T-helper 1 cell treated with Interleukin-12 subunit alpha and Interleukin-12 subunit beta and Interleukin-4 antibody, amounts not matched to agents 30 μg/mL and 1 μg/mL, for 36 hours (primary cell): ENCODE measurements around the gene SPANXN2.
"Not testable (repeated sequence)": the region's sequence is repeated elsewhere in the genome, so short reads cannot be mapped to it uniquely, and the experiment has no call there.

Experiments used
- H3K27ac Mint-ChIP-seq: one replicate; pipeline ENCODE4 v1.8.0; 2021; ENCODE audit warnings: mild to moderate bottlenecking, mixed read lengths
- H3K27me3 Mint-ChIP-seq: one replicate; pipeline ENCODE4 v1.8.0; 2021; ENCODE audit warnings: low read depth, mixed read lengths
- H3K36me3 Mint-ChIP-seq: one replicate; pipeline ENCODE4 v1.8.0; 2021; ENCODE audit warnings: low read depth, mixed read lengths
- H3K4me1 Mint-ChIP-seq: one replicate; pipeline ENCODE4 v1.8.0; 2021; ENCODE audit warnings: low read depth, mixed read lengths
- H3K4me3 Mint-ChIP-seq: one replicate; pipeline ENCODE4 v1.8.0; 2021; ENCODE audit warnings: mild to moderate bottlenecking, moderate library complexity, mixed read lengths
- H3K9me3 Mint-ChIP-seq: one replicate; pipeline ENCODE4 v1.8.0; 2021; ENCODE audit warnings: mixed read lengths

Gene SPANXN2, protein sequence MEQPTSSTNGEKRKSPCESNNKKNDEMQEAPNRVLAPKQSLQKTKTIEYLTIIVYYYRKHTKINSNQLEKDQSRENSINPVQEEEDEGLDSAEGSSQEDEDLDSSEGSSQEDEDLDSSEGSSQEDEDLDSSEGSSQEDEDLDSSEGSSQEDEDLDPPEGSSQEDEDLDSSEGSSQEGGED

DNA sequence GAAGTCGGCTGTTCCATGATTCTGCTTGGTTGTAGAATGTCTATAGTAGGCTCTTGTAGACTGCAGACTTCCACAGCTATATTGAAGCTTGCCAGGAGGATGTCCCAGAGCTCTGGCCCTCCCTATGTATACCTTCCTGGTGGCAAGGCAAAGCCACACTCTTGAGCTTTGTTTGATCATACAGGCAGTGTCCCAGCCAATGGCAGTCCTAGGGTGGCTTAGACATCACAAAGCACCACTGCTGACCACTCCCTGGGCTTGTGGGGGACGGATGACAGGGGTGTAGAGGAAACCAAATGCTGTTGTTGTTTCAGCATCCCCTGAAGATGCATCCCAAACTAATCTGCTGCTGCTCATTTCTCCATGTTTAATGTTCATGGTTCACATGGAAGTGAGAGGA lies at the start of gene SPANXN2:
TSS of gene SPANXN2 (minus strand) at position 101 of the 400 bp plus-strand sequence. CDS start at position 17, 84 bp downstream.
- H3K4me3 Mint-ChIP-seq, H3K27me3 Mint-ChIP-seq: not testable (repeated sequence)
- peaks cover 35% of the 10 kb centered on the region for H3K9me3 Mint-ChIP-seq

DNA sequence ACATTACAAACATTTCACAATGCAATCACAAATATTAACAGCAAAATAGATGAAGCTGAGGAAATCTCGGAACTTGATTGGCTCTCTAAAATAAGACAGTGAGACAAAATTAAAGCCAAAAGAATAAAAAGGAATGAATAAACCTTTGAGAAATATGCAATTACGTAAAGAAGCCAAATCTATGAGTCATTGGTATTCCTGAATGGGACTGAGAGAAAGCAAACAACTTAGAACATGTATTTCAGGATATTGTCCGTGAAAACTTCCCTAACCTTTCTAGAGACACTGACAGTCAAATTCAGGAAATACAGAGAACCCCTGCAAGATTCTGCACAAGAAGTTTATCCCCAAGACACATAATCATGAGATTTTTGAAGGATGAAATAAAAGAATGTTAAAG lies 48.4 kb upstream of the SPANXN2 start:
- peaks cover 11% of the 10 kb centered on the region for H3K9me3 Mint-ChIP-seq
- no peaks in the 10 kb centered on the region for H3K4me1 Mint-ChIP-seq
- H3K27ac Mint-ChIP-seq, result no peak overlapping the region
- H3K36me3 Mint-ChIP-seq, result no peaks in the 10 kb centered on the region
- H3K4me3 Mint-ChIP-seq, result no peak overlapping the region
- no peaks in the 10 kb centered on the region for H3K27me3 Mint-ChIP-seq

More for the DNA sequence above, at the start of gene SPANXN2:
- H3K36me3 Mint-ChIP-seq, H3K4me1 Mint-ChIP-seq, H3K27ac Mint-ChIP-seq: not testable (repeated sequence)

DNA sequence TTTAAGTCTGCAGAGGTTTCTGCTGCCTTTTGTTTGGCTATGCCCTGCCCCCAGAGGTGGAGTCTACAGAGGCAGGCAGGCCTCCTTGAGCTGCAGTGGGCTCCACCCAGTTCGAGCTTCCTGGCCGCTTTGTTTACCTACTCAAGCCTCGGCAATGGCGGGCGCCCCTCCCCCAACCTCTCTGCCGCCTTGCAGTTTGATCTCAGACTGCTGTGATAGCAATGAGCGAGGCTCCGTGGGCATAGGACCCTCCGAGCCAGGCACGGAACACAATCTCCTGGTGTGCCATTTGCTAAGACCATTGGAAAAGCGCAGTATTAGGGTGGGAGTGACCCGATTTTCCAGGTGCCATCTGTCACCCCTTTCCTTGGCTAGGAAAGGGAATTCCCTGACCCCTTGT lies 47.2 kb upstream of the SPANXN2 start:
- H3K4me3 Mint-ChIP-seq, H3K27ac Mint-ChIP-seq, H3K4me1 Mint-ChIP-seq, H3K36me3 Mint-ChIP-seq, H3K27me3 Mint-ChIP-seq: not testable (repeated sequence)
- H3K9me3 Mint-ChIP-seq, result peaks cover 11% of the 10 kb centered on the region

DNA sequence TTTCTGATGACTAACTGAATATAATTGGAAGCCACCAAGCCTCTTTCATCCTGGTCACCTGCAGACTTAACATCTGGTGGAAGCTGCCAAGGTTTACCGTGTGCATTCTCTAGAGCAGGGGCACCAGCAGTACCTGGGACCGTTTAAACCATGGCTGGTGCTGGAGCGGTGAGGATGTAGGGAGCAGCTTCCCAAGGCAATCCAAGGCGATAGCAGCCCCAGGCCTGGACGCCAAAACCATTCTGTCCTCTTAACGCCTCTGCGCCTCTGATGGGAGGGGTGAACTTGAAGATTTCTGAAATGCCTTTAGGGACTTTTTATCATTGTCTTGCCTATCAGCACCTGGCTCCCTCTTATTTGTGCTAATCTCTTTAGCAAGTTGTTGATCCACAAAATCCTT lies 37.3 kb upstream of the SPANXN2 start:
- H3K4me3 Mint-ChIP-seq, result no peak overlapping the region
- no peaks in the 10 kb centered on the region for H3K27me3 Mint-ChIP-seq
- H3K9me3 Mint-ChIP-seq, result no peaks in the 10 kb centered on the region
- no peaks in the 10 kb centered on the region for H3K4me1 Mint-ChIP-seq
- H3K36me3 Mint-ChIP-seq, result no peaks in the 10 kb centered on the region
- no peak overlapping the region for H3K27ac Mint-ChIP-seq

DNA sequence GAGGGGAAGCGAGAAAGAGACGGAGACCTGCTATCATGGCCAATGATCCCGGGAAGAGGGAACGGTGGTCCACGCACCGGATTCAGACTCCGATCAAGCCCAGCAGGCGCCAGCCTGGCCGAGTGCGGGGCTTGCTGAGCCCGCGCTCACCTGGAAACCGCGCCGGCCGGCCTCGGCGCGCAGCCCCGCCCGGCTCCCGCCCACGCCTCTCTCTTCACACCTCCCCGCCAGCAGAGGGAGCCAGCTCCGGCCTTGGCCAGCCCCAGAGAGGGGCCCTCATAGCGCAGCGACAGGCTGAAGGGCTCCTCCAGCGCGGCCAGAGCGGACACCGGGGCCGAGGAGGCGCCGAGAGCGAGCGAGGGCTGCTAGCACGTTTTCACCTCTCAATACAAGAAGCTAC lies 36.8 kb upstream of the SPANXN2 start:
- no peak overlapping the region for H3K27ac Mint-ChIP-seq
- no peaks in the 10 kb centered on the region for H3K4me1 Mint-ChIP-seq
- no peaks in the 10 kb centered on the region for H3K9me3 Mint-ChIP-seq

DNA sequence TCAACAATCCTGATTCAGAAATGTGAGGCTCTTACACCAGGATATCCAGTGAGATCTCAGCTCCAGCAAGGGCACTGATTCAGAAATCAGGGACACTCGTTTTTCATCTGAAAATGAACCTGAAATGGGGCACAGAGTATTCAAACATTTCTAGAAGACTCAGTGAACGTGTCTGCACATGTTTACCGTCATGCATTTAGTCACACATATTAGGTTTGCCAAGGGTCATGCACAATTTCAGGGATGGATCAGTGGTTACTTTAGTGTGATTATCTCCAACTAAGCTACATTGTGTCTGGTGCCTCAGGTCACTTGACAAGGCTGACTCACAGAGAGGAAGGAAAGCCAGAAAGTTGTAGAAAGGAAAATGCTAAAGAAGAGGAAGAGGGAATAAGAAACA lies 33.6 kb upstream of the SPANXN2 start:
- no peaks in the 10 kb centered on the region for H3K36me3 Mint-ChIP-seq
- no peaks in the 10 kb centered on the region for H3K9me3 Mint-ChIP-seq
- no peaks in the 10 kb centered on the region for H3K4me1 Mint-ChIP-seq
- H3K27ac Mint-ChIP-seq, result no peak overlapping the region
- H3K4me3 Mint-ChIP-seq, result no peak overlapping the region
- H3K27me3 Mint-ChIP-seq, result no peaks in the 10 kb centered on the region

More for the DNA sequence above, 36.8 kb upstream of the SPANXN2 start:
- no peak overlapping the region for H3K4me3 Mint-ChIP-seq
- no peaks in the 10 kb centered on the region for H3K27me3 Mint-ChIP-seq
- no peaks in the 10 kb centered on the region for H3K36me3 Mint-ChIP-seq

DNA sequence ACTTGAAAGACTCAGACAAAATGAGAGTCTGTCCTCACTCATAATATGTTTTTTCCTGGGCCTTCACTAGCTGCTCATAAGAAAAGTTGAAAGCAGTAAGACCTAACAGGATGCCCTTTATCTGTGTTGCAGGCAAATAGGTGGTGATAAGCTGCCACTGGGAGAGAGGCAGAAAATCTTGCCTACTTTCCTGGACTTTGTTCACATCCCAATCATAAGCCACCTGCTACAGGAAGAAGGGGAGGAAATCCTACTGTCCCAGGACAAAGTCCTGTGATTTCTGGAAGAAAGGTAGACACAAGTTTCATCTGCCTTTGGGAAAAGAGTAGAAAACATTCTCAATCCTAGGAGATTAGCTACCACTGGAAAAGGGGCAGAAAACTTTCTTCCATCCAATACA lies 13.3 kb upstream of the SPANXN2 start:
- Mint-ChIP-seq H3K27ac (no peak overlapping the region), H3K27me3 (no peaks in the 10 kb centered on the region), H3K36me3 (no peaks in the 10 kb centered on the region)

DNA sequence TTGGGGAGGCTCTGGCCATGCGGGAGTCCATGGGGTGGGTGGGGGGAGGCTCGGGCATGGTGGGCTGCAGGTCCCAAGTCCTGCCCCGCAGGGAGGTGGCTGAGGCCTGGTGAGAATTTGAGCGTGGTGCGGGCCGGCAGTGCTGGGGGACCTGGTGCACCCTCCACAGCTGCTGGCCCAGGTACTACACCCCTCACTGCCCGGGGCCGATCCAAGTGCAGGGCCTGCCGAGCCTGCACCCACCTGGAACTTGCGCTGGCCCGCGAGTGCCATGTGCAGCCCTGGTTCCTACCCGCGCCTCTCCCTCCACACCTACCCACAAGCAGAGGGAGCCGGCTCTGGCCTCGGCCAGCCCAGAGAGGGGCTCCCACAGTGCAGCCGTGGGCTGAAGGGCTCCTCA lies 5.7 kb upstream of the SPANXN2 start:
- Mint-ChIP-seq H3K9me3 (peaks cover 7% of the 10 kb centered on the region), H3K4me1 (no peaks in the 10 kb centered on the region), H3K4me3 (no peak overlapping the region), H3K27ac (no peak overlapping the region), H3K27me3 (no peaks in the 10 kb centered on the region), H3K36me3 (no peaks in the 10 kb centered on the region)

More for the DNA sequence above, 13.3 kb upstream of the SPANXN2 start:
- Mint-ChIP-seq H3K4me1 (no peaks in the 10 kb centered on the region), H3K4me3 (no peak overlapping the region), H3K9me3 (peaks cover 7% of the 10 kb centered on the region)

DNA sequence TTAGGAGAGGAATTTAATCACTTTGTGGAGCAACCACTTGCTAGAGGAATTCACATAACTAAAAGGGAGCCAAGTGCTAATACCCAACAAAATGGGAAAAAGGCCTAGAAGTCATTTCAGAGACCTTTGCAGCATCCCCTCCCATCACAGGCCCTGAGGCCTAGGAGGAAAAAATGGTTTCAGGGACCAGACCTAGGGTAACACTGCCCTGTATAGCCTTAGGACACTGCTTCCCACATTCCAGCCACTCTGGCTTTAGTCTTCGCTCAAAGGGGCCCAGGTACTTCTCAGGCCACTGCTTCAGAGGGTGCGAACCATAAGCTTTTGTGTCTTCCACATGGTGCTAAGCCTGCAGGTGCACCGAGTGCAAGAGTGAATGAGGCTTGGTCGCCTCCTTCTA lies 19.1 kb downstream of the SPANXN2 start:
- Mint-ChIP-seq H3K27ac (no peak overlapping the region), H3K9me3 (peaks cover 13% of the 10 kb centered on the region), H3K36me3 (no peaks in the 10 kb centered on the region), H3K27me3 (no peaks in the 10 kb centered on the region), H3K4me1 (no peaks in the 10 kb centered on the region), H3K4me3 (no peak overlapping the region)

DNA sequence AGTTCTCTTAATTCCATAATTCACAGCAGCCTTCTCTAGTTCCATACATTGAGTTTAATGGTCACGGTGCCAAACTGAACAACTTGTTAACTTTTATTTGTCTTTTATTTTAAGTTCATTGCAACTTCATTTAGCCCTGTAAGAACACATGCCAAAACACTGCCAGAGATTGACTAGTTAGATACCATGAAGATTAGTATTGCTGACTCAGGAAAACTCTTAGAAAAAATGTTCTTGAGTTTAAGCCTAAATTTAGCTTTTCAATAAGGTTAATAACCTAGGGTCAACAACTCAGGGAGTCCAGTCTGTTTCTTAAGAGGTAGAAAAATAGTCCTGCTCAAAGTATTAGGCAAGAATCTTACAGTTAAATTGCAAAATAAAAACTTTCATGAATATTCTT lies 25.7 kb downstream of the SPANXN2 start:
- Mint-ChIP-seq H3K4me1 (no peaks in the 10 kb centered on the region), H3K27me3 (no peaks in the 10 kb centered on the region), H3K36me3 (no peaks in the 10 kb centered on the region), H3K9me3 (no peaks in the 10 kb centered on the region), H3K4me3 (no peak overlapping the region), H3K27ac (no peak overlapping the region)

DNA sequence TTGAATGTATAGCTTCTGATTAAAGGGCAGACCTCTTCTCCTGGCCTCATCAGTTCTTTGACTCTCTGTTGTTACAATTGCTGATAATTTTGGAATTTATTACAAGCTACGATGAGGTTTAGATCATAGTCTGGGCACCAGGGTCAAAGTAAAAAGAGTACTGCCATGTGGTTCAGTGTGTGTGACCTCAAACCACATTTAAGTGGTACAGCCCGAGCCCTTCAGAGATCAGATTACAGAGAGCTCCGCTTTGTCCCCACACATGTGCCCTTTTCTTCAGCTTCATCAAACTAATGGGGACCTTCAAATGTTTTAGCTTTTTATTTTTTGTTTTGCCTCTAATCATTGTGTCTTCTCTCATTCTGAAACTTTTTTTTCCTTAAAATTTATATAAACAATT lies 37.1 kb downstream of the SPANXN2 start:
- Mint-ChIP-seq H3K27me3 (no peaks in the 10 kb centered on the region), H3K36me3 (no peaks in the 10 kb centered on the region), H3K4me1 (no peaks in the 10 kb centered on the region), H3K9me3 (peaks cover 5% of the 10 kb centered on the region), H3K27ac (no peak overlapping the region), H3K4me3 (no peak overlapping the region)

DNA sequence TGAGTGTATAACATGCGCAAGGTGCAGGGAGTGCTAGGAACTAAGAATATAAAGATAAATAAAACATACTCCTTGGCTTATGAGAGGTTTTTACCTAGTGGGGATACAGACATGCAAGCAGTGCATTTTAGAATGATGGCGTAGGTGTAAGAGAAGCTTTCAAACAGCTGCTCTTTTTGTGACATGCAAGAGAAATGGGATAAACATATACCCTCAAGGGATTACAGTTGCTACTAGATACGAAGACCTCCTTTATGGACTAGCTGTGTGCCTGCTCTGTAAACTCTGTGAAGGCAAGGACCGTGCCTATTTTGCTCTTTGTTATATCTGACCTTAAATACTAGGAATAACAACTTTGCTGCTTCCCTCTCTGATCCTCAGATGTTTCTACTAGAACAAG lies 45.6 kb downstream of the SPANXN2 start:
- Mint-ChIP-seq H3K36me3 (no peaks in the 10 kb centered on the region), H3K27me3 (no peaks in the 10 kb centered on the region), H3K9me3 (peaks cover 4% of the 10 kb centered on the region), H3K4me3 (no peak overlapping the region), H3K4me1 (no peaks in the 10 kb centered on the region), H3K27ac (no peak overlapping the region)

DNA sequence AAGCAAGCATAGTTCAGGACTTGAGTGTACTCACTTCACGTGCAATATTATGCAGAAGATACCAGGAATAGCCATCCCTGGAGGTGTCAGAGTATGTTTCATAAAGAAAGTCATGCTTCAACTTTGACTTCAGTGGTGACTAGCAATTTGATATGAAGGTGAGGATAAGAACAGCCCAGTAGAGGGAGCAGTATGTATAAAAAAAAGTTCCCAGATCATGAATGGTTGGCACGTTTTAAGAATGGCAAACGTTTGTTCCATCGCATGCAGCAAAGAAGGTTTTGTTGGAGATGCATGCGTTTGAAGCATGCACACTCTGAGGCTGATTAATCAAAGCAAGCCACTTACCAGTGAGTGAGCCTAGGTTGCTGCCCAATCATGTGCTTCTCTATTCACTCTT lies 51.2 kb downstream of the SPANXN2 start:
- H3K9me3 Mint-ChIP-seq, result no peaks in the 10 kb centered on the region
- H3K4me1 Mint-ChIP-seq, result no peaks in the 10 kb centered on the region
- no peak overlapping the region for H3K4me3 Mint-ChIP-seq
- no peak overlapping the region for H3K27ac Mint-ChIP-seq
- H3K27me3 Mint-ChIP-seq, result no peaks in the 10 kb centered on the region
- H3K36me3 Mint-ChIP-seq, result no peaks in the 10 kb centered on the region

DNA sequence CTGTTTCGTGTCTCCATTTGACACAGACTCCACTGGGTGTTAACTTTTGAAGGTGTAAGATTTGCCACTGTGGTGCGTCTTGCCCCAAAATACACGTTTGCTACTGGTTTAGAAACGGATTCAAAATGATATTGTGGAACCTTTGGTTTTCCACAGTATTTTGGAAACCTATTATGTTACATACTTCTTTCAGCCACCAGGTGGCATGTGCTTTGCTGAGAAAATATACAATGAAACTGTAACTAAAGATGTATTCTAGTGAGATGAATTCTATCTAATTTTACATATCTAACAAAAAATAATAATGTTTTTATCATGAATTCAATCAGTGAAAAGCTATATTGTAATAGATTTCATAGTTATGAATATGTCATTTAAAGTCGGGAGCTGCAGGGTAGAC lies 56.2 kb downstream of the SPANXN2 start:
- Mint-ChIP-seq H3K27ac (no peak overlapping the region), H3K36me3 (no peaks in the 10 kb centered on the region), H3K9me3 (no peaks in the 10 kb centered on the region), H3K4me1 (no peaks in the 10 kb centered on the region), H3K4me3 (no peak overlapping the region), H3K27me3 (no peaks in the 10 kb centered on the region)

DNA sequence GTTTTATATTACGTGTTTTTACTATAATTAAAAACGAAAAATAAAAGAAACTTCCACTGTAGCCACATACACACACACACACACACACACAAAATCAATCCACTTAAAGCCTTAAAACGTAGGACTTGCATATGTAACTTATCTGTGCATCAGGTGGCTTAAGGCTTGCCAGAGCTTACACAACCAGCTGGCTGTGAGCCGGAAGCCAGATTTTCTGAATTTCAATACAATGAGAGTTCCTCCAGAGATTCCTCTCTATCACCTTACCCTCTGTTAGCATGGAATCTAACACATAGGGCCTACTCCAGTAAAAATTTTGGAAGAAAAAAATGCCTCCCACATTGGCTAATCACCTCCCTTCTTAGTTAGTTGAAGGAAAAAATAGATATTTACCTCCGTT lies 56.8 kb downstream of the SPANXN2 start:
- no peak overlapping the region for H3K27ac Mint-ChIP-seq

More for the DNA sequence above, 56.8 kb downstream of the SPANXN2 start:
- Mint-ChIP-seq H3K4me3 (no peak overlapping the region), H3K4me1 (no peaks in the 10 kb centered on the region), H3K9me3 (no peaks in the 10 kb centered on the region), H3K27me3 (no peaks in the 10 kb centered on the region), H3K36me3 (no peaks in the 10 kb centered on the region)
